MM.1S (cell line): ENCODE results near the gene CCDC87.
"Not testable (repeated sequence)": the region's sequence is repeated elsewhere in the genome, so short reads cannot be mapped to it uniquely, and the experiment has no call there.

Experiments
- EZH2 ChIP-seq: fragments of 300-600 bp; sonication (generic); optimal IDR thresholded peaks from 2 replicates; pipeline ENCODE3; 2017; ENCODE audit warnings: low read depth, mild to moderate bottlenecking, antibody characterized with exemption, low read length, mixed read lengths
- TF ChIP-seq, protein P1 (sequence below): fragments of 300-600 bp; sonication (generic); IDR thresholded peaks from 2 replicates; pipeline ENCODE4 v1.5.1; 2016; ENCODE audit warnings: antibody characterized with exemption, low read length, mixed read lengths

GRCh38 chr11:66585447-66585846 lies 7.4 kb downstream of the CCDC87 start:
- TF ChIP-seq, protein P1, sequence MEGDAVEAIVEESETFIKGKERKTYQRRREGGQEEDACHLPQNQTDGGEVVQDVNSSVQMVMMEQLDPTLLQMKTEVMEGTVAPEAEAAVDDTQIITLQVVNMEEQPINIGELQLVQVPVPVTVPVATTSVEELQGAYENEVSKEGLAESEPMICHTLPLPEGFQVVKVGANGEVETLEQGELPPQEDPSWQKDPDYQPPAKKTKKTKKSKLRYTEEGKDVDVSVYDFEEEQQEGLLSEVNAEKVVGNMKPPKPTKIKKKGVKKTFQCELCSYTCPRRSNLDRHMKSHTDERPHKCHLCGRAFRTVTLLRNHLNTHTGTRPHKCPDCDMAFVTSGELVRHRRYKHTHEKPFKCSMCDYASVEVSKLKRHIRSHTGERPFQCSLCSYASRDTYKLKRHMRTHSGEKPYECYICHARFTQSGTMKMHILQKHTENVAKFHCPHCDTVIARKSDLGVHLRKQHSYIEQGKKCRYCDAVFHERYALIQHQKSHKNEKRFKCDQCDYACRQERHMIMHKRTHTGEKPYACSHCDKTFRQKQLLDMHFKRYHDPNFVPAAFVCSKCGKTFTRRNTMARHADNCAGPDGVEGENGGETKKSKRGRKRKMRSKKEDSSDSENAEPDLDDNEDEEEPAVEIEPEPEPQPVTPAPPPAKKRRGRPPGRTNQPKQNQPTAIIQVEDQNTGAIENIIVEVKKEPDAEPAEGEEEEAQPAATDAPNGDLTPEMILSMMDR: not testable (repeated sequence)
- TF ChIP-seq EZH2: not testable (repeated sequence)
